PC-9 (cell line): ENCODE data around the gene TATDN2. TPM values are rescaled to one million over a fixed set of nuclear protein-coding genes. Genes with fewer than 3 reads are reported as not detected.

Source experiments
- BruUV-seq: library from RNA; stranded (reverse); fragments of 400-500 nt; replicated peaks from 2 replicates; lab custom pipeline; 2021; lab: Mats Ljungman, UMichigan
- CTCF ChIA-PET: fragments of 300-600 bp; sonication (Branson Sonifier 250); formaldehyde crosslinking; loops from one replicate; lab custom pipeline; 2022; ENCODE audit warnings: antibody characterized with exemption; lab: Charles Lee
- POLR2A ChIA-PET: fragments of 300-600 bp; sonication (Branson Sonifier 250); formaldehyde crosslinking; loops from one replicate; lab custom pipeline; 2022; ENCODE audit warnings: antibody characterized with exemption; ENCODE audit not compliant: unreplicated experiment; lab: Charles Lee
- DNase-seq, 2 experiments: peaks; one replicate each; pipeline versions ENCODE4 v3.0.0 to v3.0.0-alpha.2; 2015 to 2022; ENCODE audit warnings: mixed read lengths in 1 of 2
- H2AFZ ChIP-seq: fragments of 200-600 bp; sonication (generic); 2 replicates; pipeline ENCODE4 v1.8.1; 2017; ENCODE audit warnings: antibody characterized with exemption
- H3F3A ChIP-seq: fragments of 200-600 bp; sonication (generic); 2 replicates; pipeline ENCODE4 v1.8.1; 2017; ENCODE audit warnings: antibody characterized with exemption, mild to moderate bottlenecking, low read depth; ENCODE audit not compliant: insufficient read depth
- H3K27ac ChIP-seq: fragments of 200-600 bp; sonication (generic); 2 replicates; pipeline ENCODE4 v1.6.1; 2016; ENCODE audit warnings: mixed run types
- H3K27me3 ChIP-seq: fragments of 200-600 bp; sonication (generic); 2 replicates; pipeline ENCODE4 v1.6.1; 2016; ENCODE audit warnings: low read depth, mixed run types; ENCODE audit not compliant: insufficient read depth
- H3K36me3 ChIP-seq: fragments of 200-600 bp; sonication (generic); 2 replicates; pipeline ENCODE4 v1.6.1; 2016; ENCODE audit warnings: low read depth, mixed run types
- H3K4me1 ChIP-seq: fragments of 200-600 bp; sonication (generic); replicated peaks from 2 replicates; pipeline ENCODE4 v1.6.1; 2016; ENCODE audit warnings: mixed run types; ENCODE audit not compliant: insufficient read depth
- H3K4me2 ChIP-seq: fragments of 200-600 bp; sonication (generic); 2 replicates; pipeline ENCODE4 v1.6.1; 2017; ENCODE audit warnings: mixed run types
- H3K4me3 ChIP-seq: fragments of 200-600 bp; sonication (generic); 2 replicates; pipeline ENCODE4 v1.6.1; 2016; ENCODE audit warnings: mixed run types
- H3K79me2 ChIP-seq: fragments of 200-600 bp; sonication (generic); 2 replicates; pipeline ENCODE4 v1.6.1; 2017; ENCODE audit warnings: low read depth, mixed run types
- H3K9me2 ChIP-seq: fragments of 200-600 bp; sonication (generic); 2 replicates; pipeline ENCODE4 v1.8.1; 2017; ENCODE audit warnings: mild to moderate bottlenecking; ENCODE audit not compliant: insufficient read depth
- H3K9me3 ChIP-seq: fragments of 200-600 bp; sonication (generic); 2 replicates; pipeline ENCODE4 v1.8.1; 2016; ENCODE audit warnings: low read depth; ENCODE audit not compliant: insufficient read depth
- H4K20me1 ChIP-seq: fragments of 200-600 bp; sonication (generic); 2 replicates; pipeline ENCODE4 v1.8.1; 2017; ENCODE audit not compliant: insufficient read depth
- CTCF ChIP-seq: fragments of 200-600 bp; sonication (generic); conservative IDR thresholded peaks from 2 replicates; pipeline ENCODE4 v1.6.1; 2017; ENCODE audit warnings: mixed run types, antibody characterized with exemption, mild to moderate bottlenecking, moderate library complexity
- EZH2 ChIP-seq: fragments of 200-600 bp; sonication (generic); IDR thresholded peaks from 2 replicates; pipeline ENCODE4 v1.8.0; 2017; ENCODE audit warnings: antibody characterized with exemption, low read depth
- intact Hi-C: fragments of 100-400 bp; cut with micrococcal nuclease; formaldehyde crosslinking; loops from one replicate; pipeline ENCODE4 v1.10.0; 2022; ENCODE audit not compliant: unreplicated experiment
- total RNA-seq: library from RNA; stranded (reverse); gene quantifications from 2 replicates; pipeline ENCODE4 v1.2.3, GENCODE V29; 2021

The TATDN2 gene
- total RNA-seq, 1 experiment from 2014 or later: 34.0 TPM

GRCh38 chr3:10319804-10320203 lies 71.5 kb downstream of the TATDN2 start:
- DNase-seq: no peak
- intact Hi-C loops: loop anchor here (10.0 kb wide), 1 partner anchor 575 kb away; the partner anchor contains the start of gene OGG1
- Histone ChIP-seq H3K27me3 (peaks cover 12% of the 10 kb centered on the region), H3K9me3 (no peaks in the 10 kb centered on the region), H3K79me2 (peaks cover 31% of the 10 kb centered on the region), H2AFZ (no peak overlapping the region), H3F3A (no peaks in the 10 kb centered on the region), H3K4me1 (peaks cover 8% of the 10 kb centered on the region), H3K9me2 (no peaks in the 10 kb centered on the region), H3K4me3 (peak overlapping the region; percentile 84), H3K4me2 (peak overlapping the region; percentile 92), H3K36me3 (peaks cover 17% of the 10 kb centered on the region), H4K20me1 (peaks cover 12% of the 10 kb centered on the region; the same call in 1 of the 2 replicates), H3K27ac (no peak overlapping the region)
- CTCF ChIA-PET: interaction anchor here (0.9 kb wide), 1 partner anchor 171 kb away, joined by 3 read pairs; no protein-coding TSS in a partner anchor
- POLR2A ChIA-PET: no interaction called here
- TF ChIP-seq EZH2: no peak
- TF ChIP-seq CTCF: no peak
- BruUV-seq: no TSS peak

DNA sequence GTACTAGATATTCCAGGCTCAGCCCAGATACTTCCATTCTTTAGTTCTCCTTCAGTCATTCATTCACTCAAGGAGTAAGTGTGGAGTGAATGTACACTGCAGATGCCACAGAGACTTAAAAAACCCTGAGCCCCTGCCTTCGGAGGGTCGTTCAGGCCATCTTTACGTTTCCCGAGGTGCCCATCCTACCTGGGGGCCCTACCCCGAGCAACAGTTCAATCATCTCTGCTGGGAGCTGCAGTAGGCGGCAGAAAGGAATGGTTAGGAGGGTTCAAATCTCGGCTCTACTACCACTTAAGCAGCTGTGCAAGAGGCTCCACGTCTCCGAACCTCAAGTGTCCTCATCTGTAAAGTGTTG lies 72.0 kb downstream of the TATDN2 start:
- H3K4me3 ChIP-seq: peak overlapping the region; percentile 84
- no peaks in the 10 kb centered on the region for H3K9me3 ChIP-seq
- peaks cover 17% of the 10 kb centered on the region for H3K27me3 ChIP-seq
- POLR2A ChIA-PET: interaction anchor here (0.6 to 0.7 kb wide), 4 partner anchors 34 to 1018 kb away, joined by 3 to 9 read pairs (median 4); no protein-coding TSS in a partner anchor
- no peaks in the 10 kb centered on the region for H3F3A ChIP-seq
- no TSS peak for BruUV-seq
- peak overlapping the region; percentile 86; the same call in 1 of the 2 replicates for H2AFZ ChIP-seq
- H3K4me1 ChIP-seq: peaks cover 8% of the 10 kb centered on the region
- TF ChIP-seq EZH2: no peak
- no peak for TF ChIP-seq CTCF
- H3K79me2 ChIP-seq: peaks cover 31% of the 10 kb centered on the region
- no peaks in the 10 kb centered on the region for H3K9me2 ChIP-seq
- peaks cover 12% of the 10 kb centered on the region; the same call in 1 of the 2 replicates for H4K20me1 ChIP-seq
- CTCF ChIA-PET: interaction anchor here (0.9 kb wide), 1 partner anchor 171 kb away, joined by 3 read pairs; no protein-coding TSS in a partner anchor
- peak overlapping the region; percentile 44 for H3K27ac ChIP-seq
- intact Hi-C loops: loop anchor here (10.0 kb wide), 1 partner anchor 575 kb away; the partner anchor contains the start of gene OGG1
- H3K4me2 ChIP-seq: peak overlapping the region; percentile 92
- DNase-seq: no peak
- peaks cover 14% of the 10 kb centered on the region for H3K36me3 ChIP-seq

DNA sequence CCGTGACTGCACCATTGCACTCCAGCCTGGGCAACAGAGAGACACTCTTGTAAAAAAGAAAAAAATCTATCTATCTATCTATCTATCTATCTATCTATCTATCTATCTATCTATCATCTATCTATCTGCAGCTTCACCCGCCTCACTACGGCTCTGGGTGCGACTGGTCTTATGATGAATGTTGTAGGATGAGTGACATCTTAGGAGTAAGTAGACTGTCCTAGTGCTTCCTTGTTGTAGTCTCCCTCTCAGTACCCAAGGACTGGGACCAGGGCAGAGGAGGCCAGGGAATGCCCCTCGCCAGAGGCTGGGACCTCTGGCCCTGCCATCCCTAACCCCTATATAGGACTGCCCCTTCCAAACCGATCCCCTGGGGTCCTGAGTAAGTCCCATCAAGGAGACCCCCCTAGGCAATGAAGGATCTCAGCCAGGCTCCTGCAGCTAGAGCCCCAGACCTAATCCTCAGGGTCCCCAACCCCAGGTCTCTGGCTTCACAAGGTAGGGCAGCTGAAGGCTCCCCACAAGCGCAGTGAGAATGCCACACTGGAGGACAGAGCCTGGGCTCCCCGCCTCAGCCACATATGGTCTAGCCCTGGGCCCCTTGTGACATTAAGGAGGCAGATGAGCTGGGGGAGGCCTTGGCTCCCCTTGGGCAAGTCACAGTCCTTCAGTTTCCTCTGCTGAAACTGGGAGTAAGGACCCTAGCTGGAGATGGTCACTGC lies 73.5 kb downstream of the TATDN2 start:
- intact Hi-C loops: loop anchor here (10.0 kb wide), 1 partner anchor 577 kb away; the partner anchor contains the start of gene OGG1
- H2AFZ ChIP-seq: no peak overlapping the region
- BruUV-seq: no TSS peak
- CTCF ChIA-PET: interaction anchor here (0.8 kb wide), 1 partner anchor 19 kb away, joined by 4 read pairs; no protein-coding TSS in a partner anchor
- no peak overlapping the region for H3K27ac ChIP-seq
- H3K79me2 ChIP-seq: peaks cover 31% of the 10 kb centered on the region
- DNase-seq: no peak
- no peaks in the 10 kb centered on the region for H3K9me3 ChIP-seq
- peaks cover 12% of the 10 kb centered on the region; the same call in 1 of the 2 replicates for H4K20me1 ChIP-seq
- no peaks in the 10 kb centered on the region for H3F3A ChIP-seq
- no peak overlapping the region for H3K4me2 ChIP-seq
- H3K4me3 ChIP-seq: no peak overlapping the region
- H3K27me3 ChIP-seq: peaks cover 32% of the 10 kb centered on the region
- POLR2A ChIA-PET: no interaction called here
- H3K4me1 ChIP-seq: peaks cover 8% of the 10 kb centered on the region
- no peaks in the 10 kb centered on the region for H3K9me2 ChIP-seq
- TF ChIP-seq EZH2: no peak
- no peak for TF ChIP-seq CTCF
- peaks cover 6% of the 10 kb centered on the region; the same call in 1 of the 2 replicates for H3K36me3 ChIP-seq
